Measurements from ENCODE around the gene RGS3. TPM values are rescaled to one million over a fixed set of nuclear protein-coding genes. Genes with fewer than 3 reads are reported as not detected.

Gene RGS3
- total and polyA plus RNA-seq, 2 of the 13 experiments (the other 11 are each of a cell fraction or from before 2014, with no cell fraction given) = 17.1 to 28.8 TPM

GRCh38 chr9:113558632-113559502, 95.3 kb downstream of the RGS3 start (continued):
- TF ChIP-seq ZNF598 (CRISPR knock-in tag; IDR thresholded peaks at IDR 0.05; ENCODE audit: borderline replicate concordance) (no peak), ZNF414 (CRISPR knock-in tag; IDR thresholded peaks at IDR 0.05) (peak; percentile 53; the same call in 1 of the 2 replicates), NFKBIZ (CRISPR knock-in tag; IDR thresholded peaks at IDR 0.05) (0 out of 2 replicates have a peak, but pooled peaks have one; percentile 36), ZMYM3 (CRISPR knock-in tag; IDR thresholded peaks at IDR 0.05) (peak; percentile 89; the same call in 1 of the 2 replicates), ZNF839 (CRISPR knock-in tag; IDR thresholded peaks at IDR 0.05; ENCODE audit: borderline replicate concordance) (no peak), ATAD3A (CRISPR knock-in tag; IDR thresholded peaks at IDR 0.05) (no peak), PITX1 (CRISPR knock-in tag; IDR thresholded peaks at IDR 0.05) (peak; percentile 40; the same call in 1 of the 2 replicates), CERS6 (CRISPR knock-in tag; IDR thresholded peaks at IDR 0.05) (no peak), ZNF607 (CRISPR knock-in tag; IDR thresholded peaks at IDR 0.05; ENCODE audit: borderline replicate concordance) (no peak), ZNF740 (CRISPR knock-in tag; IDR thresholded peaks at IDR 0.05) (0 out of 2 replicates have a peak, but pooled peaks have one; percentile 18), ZNF292 (CRISPR knock-in tag; IDR thresholded peaks at IDR 0.05; ENCODE audit: borderline replicate concordance, low read depth) (peak; percentile 99), GATAD2A (CRISPR knock-in tag; IDR thresholded peaks at IDR 0.05) (peak; percentile 76), THAP9 (CRISPR knock-in tag; IDR thresholded peaks at IDR 0.05; ENCODE audit: borderline replicate concordance) (peak; percentile 18; the same call in 1 of the 2 replicates), NFE2 (CRISPR knock-in tag; IDR thresholded peaks at IDR 0.05) (no peak), ERF (CRISPR knock-in tag; IDR thresholded peaks at IDR 0.05) (peak; percentile 87), MXI1 (IDR thresholded peaks at IDR 0.05; ENCODE audit: borderline replicate concordance, low read depth, low read length) (peak; percentile 50; the same call in 1 of the 3 replicates), XRCC5 (optimal IDR thresholded peaks at IDR 0.05; ENCODE audit: low read length) (peak; percentile 63), SALL1 (CRISPR knock-in tag; IDR thresholded peaks at IDR 0.05) (peak; percentile 76), SOX13 (IDR thresholded peaks at IDR 0.05) (no peak), SOX13 (CRISPR knock-in tag; conservative IDR thresholded peaks at IDR 0.05 in 1 of 2, IDR thresholded peaks at IDR 0.05 in 1 of 2) (peak in 1 of 2 experiments; percentile 49; a peak in 2 of 4 replicates), PATZ1 (CRISPR knock-in tag; IDR thresholded peaks at IDR 0.05) (peak; percentile 59), ZNF264 (CRISPR knock-in tag; IDR thresholded peaks at IDR 0.05) (0 out of 2 replicates have a peak, but pooled peaks have one; percentile 19), ZNF274 (CRISPR knock-in tag; IDR thresholded peaks at IDR 0.05) (no peak)
